ENCODE measurements around the gene RFX4.

The RFX4 gene

GRCh38 chr12:106564678-106565329, 18.0 kb upstream of the RFX4 start:
- Histone ChIP-seq H4K20me1 (ENCODE audit: insufficient read depth) (no peaks in the 10 kb centered on the region), H3K9ac (no peak overlapping the region), H3K79me2 (ENCODE audit: insufficient read depth, low read depth) (no peaks in the 10 kb centered on the region), H3K4me3 (IDR thresholded peaks at IDR 0.05; ENCODE audit: insufficient read depth, low read depth, low read length) (no peak overlapping the region), H3K4me1 (ENCODE audit: low read depth, poor library complexity, severe bottlenecking) (no peaks in the 10 kb centered on the region), H3K4me2 (no peak overlapping the region), H3K27me3 (ENCODE audit: insufficient read depth, low read depth) (no peaks in the 10 kb centered on the region), H2AFZ (ENCODE audit: low read depth) (no peak overlapping the region), H3K36me3 (ENCODE audit: insufficient read depth) (no peaks in the 10 kb centered on the region), H3K27ac (no peak overlapping the region)
- TF ChIP-seq CTCF (conservative IDR thresholded peaks at IDR 0.05; ENCODE audit: low read depth, low read length): no peak

GRCh38 chr12:106566771-106567170, 16.0 kb upstream of the RFX4 start:
- TF ChIP-seq CTCF (conservative IDR thresholded peaks at IDR 0.05; ENCODE audit: low read depth, low read length): no peak
- Histone ChIP-seq H4K20me1 (ENCODE audit: insufficient read depth) (no peaks in the 10 kb centered on the region), H3K27ac (no peak overlapping the region), H3K4me2 (no peak overlapping the region), H3K9ac (no peak overlapping the region), H3K79me2 (ENCODE audit: insufficient read depth, low read depth) (no peaks in the 10 kb centered on the region), H3K27me3 (ENCODE audit: insufficient read depth, low read depth) (no peaks in the 10 kb centered on the region), H3K36me3 (ENCODE audit: insufficient read depth) (no peaks in the 10 kb centered on the region), H3K4me1 (ENCODE audit: low read depth, poor library complexity, severe bottlenecking) (no peaks in the 10 kb centered on the region), H2AFZ (ENCODE audit: low read depth) (no peak overlapping the region), H3K4me3 (IDR thresholded peaks at IDR 0.05; ENCODE audit: insufficient read depth, low read depth, low read length) (no peak overlapping the region)

- H3K4me1 ChIP-seq (ENCODE audit: low read depth, poor library complexity, severe bottlenecking): no peaks in the 10 kb centered on the region
- TF ChIP-seq CTCF (conservative IDR thresholded peaks at IDR 0.05; ENCODE audit: low read depth, low read length): no peak
- no peaks in the 10 kb centered on the region for H4K20me1 ChIP-seq (ENCODE audit: insufficient read depth)
- H3K27ac ChIP-seq: no peak overlapping the region
- no peak overlapping the region for H3K4me2 ChIP-seq
- H3K27me3 ChIP-seq (ENCODE audit: insufficient read depth, low read depth): no peaks in the 10 kb centered on the region
- no peaks in the 10 kb centered on the region for H3K79me2 ChIP-seq (ENCODE audit: insufficient read depth, low read depth)
- no peak overlapping the region for H3K9ac ChIP-seq
- no peak overlapping the region for H3K4me3 ChIP-seq (IDR thresholded peaks at IDR 0.05; ENCODE audit: insufficient read depth, low read depth, low read length)
- H3K36me3 ChIP-seq (ENCODE audit: insufficient read depth): no peaks in the 10 kb centered on the region
- H2AFZ ChIP-seq (ENCODE audit: low read depth): no peak overlapping the region
Measured at GRCh38 chr12:106573239-106573638, 9.6 kb upstream of the RFX4 start.

GRCh38 chr12:106576848-106577247, 6.0 kb upstream of the RFX4 start:
- no peaks in the 10 kb centered on the region for H3K79me2 ChIP-seq (ENCODE audit: insufficient read depth, low read depth)
- no peak overlapping the region for H3K27ac ChIP-seq
- no peak overlapping the region for H2AFZ ChIP-seq (ENCODE audit: low read depth)
- H3K9ac ChIP-seq: no peak overlapping the region
- H3K4me3 ChIP-seq (IDR thresholded peaks at IDR 0.05; ENCODE audit: insufficient read depth, low read depth, low read length): no peak overlapping the region
- H3K27me3 ChIP-seq (ENCODE audit: insufficient read depth, low read depth): no peaks in the 10 kb centered on the region
- no peak for TF ChIP-seq CTCF (conservative IDR thresholded peaks at IDR 0.05; ENCODE audit: low read depth, low read length)
- no peaks in the 10 kb centered on the region for H3K36me3 ChIP-seq (ENCODE audit: insufficient read depth)
- H4K20me1 ChIP-seq (ENCODE audit: insufficient read depth): no peaks in the 10 kb centered on the region
- no peaks in the 10 kb centered on the region for H3K4me1 ChIP-seq (ENCODE audit: low read depth, poor library complexity, severe bottlenecking)
- H3K4me2 ChIP-seq: no peak overlapping the region

All from KMS-11 (cell line).